Muscle layer of duodenum (tissue), 2 donors: ENCODE results near the gene NOP14.
"Not testable (repeated sequence)": the region's sequence is repeated elsewhere in the genome, so short reads cannot be mapped to it uniquely, and the experiment has no call there.

Experiments used
- H3K27ac ChIP-seq: one replicate; pipeline ENCODE4 v1.7.0; 2013; ENCODE audit warnings: mild to moderate bottlenecking, low read length
- H3K27me3 ChIP-seq: one replicate; pipeline ENCODE4 v1.7.0; 2013; ENCODE audit warnings: low read depth, mild to moderate bottlenecking, control low read depth, low read length
- H3K36me3 ChIP-seq, 2 donors: one replicate each; pipeline ENCODE4 v1.7.0; 2013; ENCODE audit warnings: low read length in 2 of 2, control low read depth in 1 of 2, mild to moderate bottlenecking in 1 of 2; ENCODE audit not compliant: insufficient read depth in 2 of 2, control insufficient read depth in 1 of 2
- H3K4me1 ChIP-seq, 2 donors: one replicate each; pipeline ENCODE4 v1.7.0; 2013; ENCODE audit warnings: low read length in 2 of 2, mild to moderate bottlenecking in 2 of 2, control low read depth in 1 of 2, moderate library complexity in 1 of 2; ENCODE audit not compliant: insufficient read depth in 2 of 2, control insufficient read depth in 1 of 2
- H3K4me3 ChIP-seq, 2 donors: one replicate each; pipeline ENCODE4 v1.7.0; 2013; ENCODE audit warnings: low read length in 2 of 2, low read depth in 1 of 2, mild to moderate bottlenecking in 1 of 2
- H3K9me3 ChIP-seq, 2 donors: one replicate each; pipeline ENCODE4 v1.7.0; 2013; ENCODE audit warnings: low read length in 2 of 2, control low read depth in 1 of 2, mild to moderate bottlenecking in 1 of 2; ENCODE audit not compliant: control insufficient read depth in 1 of 2
- donor health status: healthy.

Gene NOP14

DNA sequence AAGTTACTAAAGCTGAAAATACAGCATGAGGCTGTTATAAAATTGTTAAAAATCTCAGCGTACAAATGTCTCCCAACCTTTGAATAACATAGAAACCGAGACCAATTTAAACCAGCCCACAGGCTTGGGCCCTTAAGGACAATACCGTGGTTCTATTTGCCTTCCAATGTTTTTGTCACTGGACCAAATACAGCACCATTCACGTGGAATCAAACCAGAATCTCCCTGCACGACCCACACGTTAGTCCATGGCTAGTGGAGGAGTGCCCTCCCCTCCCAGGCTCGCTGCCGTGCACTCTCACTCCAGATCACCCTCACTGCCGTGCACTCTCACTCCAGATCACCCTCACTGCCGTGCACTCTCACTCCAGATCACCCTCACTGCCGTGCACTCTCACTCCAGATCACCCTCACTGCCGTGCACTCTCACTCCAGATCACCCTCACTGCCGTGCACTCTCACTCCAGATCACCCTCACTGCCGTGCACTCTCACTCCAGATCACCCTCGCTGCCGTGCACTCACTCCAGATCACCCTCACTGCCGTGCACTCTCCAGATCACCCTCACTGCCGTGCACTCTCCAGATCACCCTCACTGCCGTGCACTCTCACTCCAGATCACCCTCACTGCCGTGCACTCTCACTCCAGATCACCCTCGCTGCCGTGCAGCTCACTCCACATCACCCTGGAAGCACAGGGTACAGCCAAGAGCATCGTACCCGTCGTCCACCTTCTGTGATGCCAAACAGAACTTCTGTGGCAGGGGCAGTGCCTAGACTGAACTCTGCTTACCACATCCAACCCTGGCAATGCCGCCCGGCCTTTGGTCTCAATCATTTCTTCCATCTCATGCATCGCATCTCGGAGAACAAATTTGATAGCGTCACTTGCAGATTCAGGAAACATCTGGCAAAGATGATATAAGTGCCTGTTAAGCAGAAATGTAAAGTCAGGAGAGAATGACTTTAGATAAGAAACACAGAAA is 17.3 kb downstream of the NOP14 start:
- H3K36me3 ChIP-seq, result peaks cover 55 to 93% of the 10 kb centered on the region in 2 donors
- H3K27ac ChIP-seq, result not testable (repeated sequence)

GRCh38 chr4:2944586-2945526 is 18.4 kb downstream of the NOP14 start:
- Histone ChIP-seq H3K4me3 (no peak overlapping the region), H3K9me3 (no peaks in the 10 kb centered on the region), H3K27ac (no peak overlapping the region), H3K27me3 (no peaks in the 10 kb centered on the region), H3K4me1 (no peaks in the 10 kb centered on the region), H3K36me3 (peaks cover 55 to 95% of the 10 kb centered on the region in 2 donors)

More for the DNA sequence above, 17.3 kb downstream of the NOP14 start:
- not testable (repeated sequence) for H3K27me3 ChIP-seq, H3K4me3 ChIP-seq, H3K9me3 ChIP-seq, H3K4me1 ChIP-seq

GRCh38 chr4:2944091-2944482 is 19.1 kb downstream of the NOP14 start:
- Histone ChIP-seq H3K4me3 (no peak overlapping the region), H3K9me3 (no peaks in the 10 kb centered on the region), H3K36me3 (peaks cover 59 to 95% of the 10 kb centered on the region in 2 donors), H3K27ac (no peak overlapping the region), H3K4me1 (no peaks in the 10 kb centered on the region), H3K27me3 (no peaks in the 10 kb centered on the region)

- Histone ChIP-seq H3K27ac (no peak overlapping the region), H3K27me3 (no peaks in the 10 kb centered on the region), H3K4me3 (no peak overlapping the region), H3K9me3 (no peaks in the 10 kb centered on the region), H3K36me3 (peaks cover 63 to 95% of the 10 kb centered on the region in 2 donors), H3K4me1 (no peaks in the 10 kb centered on the region)
These were observed 19.7 kb downstream of the NOP14 start for GRCh38 chr4:2943364-2944090.

GRCh38 chr4:2942532-2943363 is 20.5 kb downstream of the NOP14 start:
- peaks cover 59 to 94% of the 10 kb centered on the region in 2 donors for H3K36me3 ChIP-seq
- no peaks in the 10 kb centered on the region for H3K9me3 ChIP-seq
- H3K27me3 ChIP-seq, result no peaks in the 10 kb centered on the region
- no peak overlapping the region for H3K27ac ChIP-seq
- no peaks in the 10 kb centered on the region for H3K4me1 ChIP-seq
- no peak overlapping the region for H3K4me3 ChIP-seq

DNA sequence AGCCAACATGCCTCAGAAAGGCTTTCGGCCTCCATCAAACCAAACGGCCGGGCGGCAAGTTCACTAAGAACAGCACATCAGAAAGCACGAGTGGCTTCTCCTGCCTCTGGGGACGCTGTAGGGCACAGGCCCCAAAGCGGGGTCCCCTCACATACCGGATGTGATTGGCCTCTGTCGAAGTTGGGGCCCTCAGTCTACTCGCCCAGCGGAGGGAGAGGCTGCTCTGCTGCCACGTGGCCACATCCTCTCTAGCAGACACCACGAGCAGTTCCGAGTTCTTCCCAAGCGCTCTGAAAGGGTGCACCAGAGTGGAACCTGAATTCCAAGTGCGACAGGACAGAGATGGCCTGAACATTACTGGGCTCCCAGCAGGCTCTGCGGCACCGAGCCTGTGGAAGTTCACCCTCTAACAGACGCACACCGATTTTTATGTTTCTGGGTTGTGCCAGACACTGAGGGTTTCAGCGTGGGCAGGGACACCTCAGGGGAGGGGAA is 21.1 kb downstream of the NOP14 start:
- Histone ChIP-seq H3K36me3 (peaks cover 52 to 94% of the 10 kb centered on the region in 2 donors), H3K4me1 (no peaks in the 10 kb centered on the region), H3K27ac (no peak overlapping the region), H3K9me3 (no peaks in the 10 kb centered on the region), H3K4me3 (no peak overlapping the region), H3K27me3 (no peaks in the 10 kb centered on the region)

- Histone ChIP-seq H3K9me3 (no peaks in the 10 kb centered on the region), H3K4me3 (no peak overlapping the region), H3K27me3 (no peaks in the 10 kb centered on the region), H3K4me1 (peaks cover 0 to 2% of the 10 kb centered on the region in 2 donors), H3K36me3 (peaks cover 46 to 92% of the 10 kb centered on the region in 2 donors), H3K27ac (no peak overlapping the region)
These were observed 21.8 kb downstream of the NOP14 start for GRCh38 chr4:2941138-2942036.

- no peaks in the 10 kb centered on the region for H3K9me3 ChIP-seq
- H3K4me1 ChIP-seq, result peaks cover 5 to 11% of the 10 kb centered on the region in 2 donors
- H3K27me3 ChIP-seq, result no peaks in the 10 kb centered on the region
- no peak overlapping the region for H3K27ac ChIP-seq
- H3K4me3 ChIP-seq, result no peak overlapping the region
- H3K36me3 ChIP-seq, result peaks cover 42 to 85% of the 10 kb centered on the region in 2 donors
These were observed 22.7 kb downstream of the NOP14 start for GRCh38 chr4:2940267-2941137.
